Natural killer cell treated with Interleukin-12 subunit alpha and Interleukin-12 subunit beta and Interleukin-15 and Interleukin-18, amount 100 ng/mL, for 72 hours (primary cell): Measurements from ENCODE around the gene TMEM86B. TPM values are rescaled to one million over a fixed set of nuclear protein-coding genes. Genes with fewer than 3 reads are reported as not detected.

ENCODE experiments used
- ATAC-seq, 2 donors: fragments of 150-1000 bp; cut with Tn5 transposase in 1 of 2; sonication (Bioruptor Pico), chemical (Tn5 transposase) in 1 of 2; 2 replicates each; pipeline ENCODE4 v1.10.0; 2021
- DNase-seq: peaks from one replicate; pipeline ENCODE4 v3.0.0; 2022; ENCODE audit warnings: low spot score
- H3K27ac Mint-ChIP-seq, 2 donors: 1 replicate in 1 of 2; 2 replicates in 1 of 2; pipeline ENCODE4 v1.8.0; 2022; ENCODE audit warnings: mixed read lengths in 2 of 2, mild to moderate bottlenecking in 1 of 2, moderate library complexity in 1 of 2
- H3K27me3 Mint-ChIP-seq, 2 donors: 1 replicate in 1 of 2; 2 replicates in 1 of 2; pipeline ENCODE4 v1.8.0; 2022; ENCODE audit warnings: mixed read lengths in 2 of 2
- H3K36me3 Mint-ChIP-seq: one replicate; pipeline ENCODE4 v1.8.0; 2022; ENCODE audit warnings: mixed read lengths
- H3K4me1 Mint-ChIP-seq, 2 donors: 1 replicate in 1 of 2; 2 replicates in 1 of 2; pipeline ENCODE4 v1.8.0; 2022; ENCODE audit warnings: low read depth in 2 of 2, mixed read lengths in 2 of 2, mild to moderate bottlenecking in 1 of 2
- H3K4me3 Mint-ChIP-seq: one replicate; pipeline ENCODE4 v1.8.0; 2022; ENCODE audit warnings: mixed read lengths
- H3K9me3 Mint-ChIP-seq: 2 replicates; pipeline ENCODE4 v1.8.0; 2022; ENCODE audit warnings: mixed read lengths
- total RNA-seq, 2 donors: library from RNA; stranded (reverse); gene quantifications; one replicate each; pipeline ENCODE4 v1.2.3, GENCODE V29; 2022

The TMEM86B gene
- total RNA-seq, 2 donors from 2014 or later = 8.3 to 31.6 TPM

- no peak for DNase-seq
- ATAC-seq = no peak
- H3K9me3 Mint-ChIP-seq = no peaks in the 10 kb centered on the region
- H3K27me3 Mint-ChIP-seq = no peaks in the 10 kb centered on the region
- H3K36me3 Mint-ChIP-seq = peaks cover 7% of the 10 kb centered on the region
- H3K4me3 Mint-ChIP-seq = no peak overlapping the region
- peaks cover 5 to 9% of the 10 kb centered on the region in 2 donors for H3K4me1 Mint-ChIP-seq
- H3K27ac Mint-ChIP-seq = no peak overlapping the region
These were observed 13.4 kb upstream of the TMEM86B start for GRCh38 chr19:55241935-55242464.

GRCh38 chr19:55241143-55241934 lies 12.8 kb upstream of the TMEM86B start:
- Mint-ChIP-seq H3K9me3 (no peaks in the 10 kb centered on the region), H3K27ac (no peak overlapping the region), H3K4me3 (no peak overlapping the region), H3K36me3 (peaks cover 13% of the 10 kb centered on the region), H3K4me1 (peaks cover 5 to 9% of the 10 kb centered on the region in 2 donors), H3K27me3 (no peaks in the 10 kb centered on the region)
- DNase-seq (peak; percentile 32), ATAC-seq (no peak)

- Mint-ChIP-seq H3K36me3 (peaks cover 16% of the 10 kb centered on the region), H3K27me3 (no peaks in the 10 kb centered on the region), H3K27ac (no peak overlapping the region), H3K9me3 (no peaks in the 10 kb centered on the region), H3K4me3 (no peak overlapping the region), H3K4me1 (peaks cover 5 to 12% of the 10 kb centered on the region in 2 donors)
- ATAC-seq (no peak), DNase-seq (no peak)
These were observed 12.1 kb upstream of the TMEM86B start for GRCh38 chr19:55240713-55241020.

GRCh38 chr19:55239004-55239403 lies 10.4 kb upstream of the TMEM86B start:
- no peak overlapping the region for H3K4me3 Mint-ChIP-seq

GRCh38 chr19:55238030-55238429 lies 9.5 kb upstream of the TMEM86B start:
- no peak for DNase-seq
- no peak overlapping the region for H3K27ac Mint-ChIP-seq
- no peak overlapping the region for H3K4me3 Mint-ChIP-seq
- H3K27me3 Mint-ChIP-seq = no peaks in the 10 kb centered on the region
- H3K9me3 Mint-ChIP-seq = no peaks in the 10 kb centered on the region
- peaks cover 36% of the 10 kb centered on the region for H3K36me3 Mint-ChIP-seq
- peaks cover 13 to 23% of the 10 kb centered on the region in 2 donors for H3K4me1 Mint-ChIP-seq
- no peak for ATAC-seq

More at GRCh38 chr19:55239004-55239403, 10.4 kb upstream of the TMEM86B start:
- H3K4me1 Mint-ChIP-seq = peaks cover 12 to 22% of the 10 kb centered on the region in 2 donors
- DNase-seq (no peak), ATAC-seq (peak in 1 of 2 donors; percentile 4)
- H3K9me3 Mint-ChIP-seq = no peaks in the 10 kb centered on the region
- no peaks in the 10 kb centered on the region for H3K27me3 Mint-ChIP-seq
- peaks cover 29% of the 10 kb centered on the region for H3K36me3 Mint-ChIP-seq
- H3K27ac Mint-ChIP-seq = no peak overlapping the region

GRCh38 chr19:55232986-55233385 lies 4.4 kb upstream of the TMEM86B start:
- Mint-ChIP-seq H3K4me1 (peaks cover 8 to 14% of the 10 kb centered on the region in 2 donors), H3K36me3 (peaks cover 30% of the 10 kb centered on the region)
- no peak for ATAC-seq

GRCh38 chr19:55232286-55232602 lies 3.7 kb upstream of the TMEM86B start:
- Mint-ChIP-seq H3K9me3 (no peaks in the 10 kb centered on the region), H3K4me3 (no peak overlapping the region), H3K4me1 (peaks cover 8 to 14% of the 10 kb centered on the region in 2 donors), H3K27ac (no peak overlapping the region), H3K36me3 (peaks cover 30% of the 10 kb centered on the region), H3K27me3 (no peaks in the 10 kb centered on the region)
- ATAC-seq = no peak
- DNase-seq = no peak

More at GRCh38 chr19:55232986-55233385, 4.4 kb upstream of the TMEM86B start:
- H3K4me3 Mint-ChIP-seq = no peak overlapping the region
- H3K27me3 Mint-ChIP-seq = no peaks in the 10 kb centered on the region
- H3K9me3 Mint-ChIP-seq = no peaks in the 10 kb centered on the region
- no peak overlapping the region for H3K27ac Mint-ChIP-seq
- DNase-seq = peak; percentile 2

GRCh38 chr19:55231391-55232285 lies 3.1 kb upstream of the TMEM86B start:
- Mint-ChIP-seq H3K27ac (no peak overlapping the region), H3K9me3 (no peaks in the 10 kb centered on the region), H3K4me1 (peaks cover 8 to 15% of the 10 kb centered on the region in 2 donors), H3K27me3 (no peaks in the 10 kb centered on the region), H3K36me3 (peaks cover 26% of the 10 kb centered on the region), H3K4me3 (no peak overlapping the region)
- DNase-seq = peak; percentile 39
- no peak for ATAC-seq

GRCh38 chr19:55230780-55231179 lies 2.2 kb upstream of the TMEM86B start:
- Mint-ChIP-seq H3K4me3 (no peak overlapping the region), H3K27me3 (no peaks in the 10 kb centered on the region), H3K4me1 (peaks cover 8 to 14% of the 10 kb centered on the region in 2 donors), H3K36me3 (peaks cover 19% of the 10 kb centered on the region), H3K27ac (no peak overlapping the region), H3K9me3 (no peaks in the 10 kb centered on the region)
- ATAC-seq (no peak), DNase-seq (peak; percentile 40)

- Mint-ChIP-seq H3K36me3 (peaks cover 19% of the 10 kb centered on the region), H3K4me1 (peaks cover 8 to 18% of the 10 kb centered on the region in 2 donors), H3K27ac (no peak overlapping the region), H3K9me3 (no peaks in the 10 kb centered on the region), H3K27me3 (no peaks in the 10 kb centered on the region), H3K4me3 (no peak overlapping the region)
- ATAC-seq (no peak), DNase-seq (peak; percentile 31)
These were observed 1.8 kb upstream of the TMEM86B start for GRCh38 chr19:55230329-55230728.

GRCh38 chr19:55229789-55230182 lies 1.2 kb upstream of the TMEM86B start:
- DNase-seq (peak; percentile 58), ATAC-seq (no peak)
- peaks cover 14% of the 10 kb centered on the region for H3K36me3 Mint-ChIP-seq
- H3K27ac Mint-ChIP-seq = no peak overlapping the region
- H3K9me3 Mint-ChIP-seq = no peaks in the 10 kb centered on the region
- peaks cover 8 to 16% of the 10 kb centered on the region in 2 donors for H3K4me1 Mint-ChIP-seq
- H3K4me3 Mint-ChIP-seq = no peak overlapping the region
- H3K27me3 Mint-ChIP-seq = no peaks in the 10 kb centered on the region

GRCh38 chr19:55229145-55229788 lies 704 bp upstream of the TMEM86B start:
- peaks cover 9% of the 10 kb centered on the region for H3K36me3 Mint-ChIP-seq
- DNase-seq (no peak), ATAC-seq (no peak)
- peak overlapping the region in 1 of 2 donors; percentile 63 for H3K27ac Mint-ChIP-seq
- peaks cover 3 to 12% of the 10 kb centered on the region in 2 donors for H3K4me1 Mint-ChIP-seq
- no peak overlapping the region for H3K4me3 Mint-ChIP-seq
- no peaks in the 10 kb centered on the region for H3K27me3 Mint-ChIP-seq
- no peaks in the 10 kb centered on the region for H3K9me3 Mint-ChIP-seq

- ATAC-seq (no peak), DNase-seq (no peak)
- Mint-ChIP-seq H3K27ac (peak overlapping the region in 1 of 2 donors; percentile 61), H3K4me1 (peaks cover 0 to 8% of the 10 kb centered on the region in 2 donors), H3K36me3 (no peaks in the 10 kb centered on the region), H3K4me3 (no peak overlapping the region), H3K9me3 (no peaks in the 10 kb centered on the region), H3K27me3 (no peaks in the 10 kb centered on the region)
These were observed 560 bp downstream of the TMEM86B start for GRCh38 chr19:55228015-55228391.
